BLaER1 (cell line): ENCODE results near the gene KCNK3.

ENCODE experiments used
- H3K27ac ChIP-seq: shearing (Covaris generic); formaldehyde crosslinking; 2 replicates; pipeline ENCODE4 v1.8.1; 2022
- H3K27me3 ChIP-seq: shearing (Covaris generic); formaldehyde crosslinking; 2 replicates; pipeline ENCODE4 v1.8.1; 2022
- H3K36me3 ChIP-seq: shearing (Covaris generic); formaldehyde crosslinking; 2 replicates; pipeline ENCODE4 v1.8.1; 2022
- H3K4me1 ChIP-seq: shearing (Covaris generic); formaldehyde crosslinking; 2 replicates; pipeline ENCODE4 v1.8.1; 2022
- H3K4me2 ChIP-seq: shearing (Covaris generic); formaldehyde crosslinking; 2 replicates; pipeline ENCODE4 v1.8.1; 2022
- H3K4me3 ChIP-seq: shearing (Covaris generic); formaldehyde crosslinking; 2 replicates; pipeline ENCODE4 v1.8.1; 2022
- H3K9ac ChIP-seq: shearing (Covaris generic); formaldehyde crosslinking; 2 replicates; pipeline ENCODE4 v1.8.1; 2022
- H3K9me3 ChIP-seq: shearing (Covaris generic); formaldehyde crosslinking; 2 replicates; pipeline ENCODE4 v1.8.1; 2022
- H4K20me1 ChIP-seq: shearing (Covaris generic); formaldehyde crosslinking; 2 replicates; pipeline ENCODE4 v1.8.1; 2022
- Cebpa-rat ChIP-seq: shearing (Covaris generic); IDR thresholded peaks from 2 replicates; pipeline ENCODE4 v1.8.1; 2022

KCNK3 gene

DNA sequence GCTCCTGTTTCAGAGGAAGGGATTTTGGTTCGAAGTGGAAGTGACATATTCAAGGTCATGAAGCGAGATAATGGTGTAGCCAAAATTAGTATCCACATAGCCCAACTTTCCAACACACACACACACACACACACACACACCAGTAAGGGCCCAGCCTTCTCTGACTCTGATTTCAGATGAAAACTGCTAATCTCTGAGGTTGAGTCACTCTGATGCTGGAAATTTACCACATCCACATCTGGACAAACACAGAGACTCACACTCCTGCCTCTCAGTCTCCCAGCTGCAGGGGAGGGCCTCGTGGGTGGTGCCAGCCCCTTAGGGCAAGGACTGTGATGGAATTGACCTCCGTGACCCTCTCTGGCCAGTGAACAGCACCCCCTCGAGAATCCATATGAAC, 42.6 kb downstream of the KCNK3 start:
- Histone ChIP-seq H4K20me1 (no peaks in the 10 kb centered on the region), H3K27ac (no peak overlapping the region), H3K9me3 (no peaks in the 10 kb centered on the region), H3K4me1 (peaks cover 15% of the 10 kb centered on the region), H3K4me2 (no peak overlapping the region), H3K27me3 (no peaks in the 10 kb centered on the region), H3K36me3 (no peaks in the 10 kb centered on the region), H3K4me3 (no peak overlapping the region), H3K9ac (no peak overlapping the region)
- TF ChIP-seq Cebpa-rat: no peak

DNA sequence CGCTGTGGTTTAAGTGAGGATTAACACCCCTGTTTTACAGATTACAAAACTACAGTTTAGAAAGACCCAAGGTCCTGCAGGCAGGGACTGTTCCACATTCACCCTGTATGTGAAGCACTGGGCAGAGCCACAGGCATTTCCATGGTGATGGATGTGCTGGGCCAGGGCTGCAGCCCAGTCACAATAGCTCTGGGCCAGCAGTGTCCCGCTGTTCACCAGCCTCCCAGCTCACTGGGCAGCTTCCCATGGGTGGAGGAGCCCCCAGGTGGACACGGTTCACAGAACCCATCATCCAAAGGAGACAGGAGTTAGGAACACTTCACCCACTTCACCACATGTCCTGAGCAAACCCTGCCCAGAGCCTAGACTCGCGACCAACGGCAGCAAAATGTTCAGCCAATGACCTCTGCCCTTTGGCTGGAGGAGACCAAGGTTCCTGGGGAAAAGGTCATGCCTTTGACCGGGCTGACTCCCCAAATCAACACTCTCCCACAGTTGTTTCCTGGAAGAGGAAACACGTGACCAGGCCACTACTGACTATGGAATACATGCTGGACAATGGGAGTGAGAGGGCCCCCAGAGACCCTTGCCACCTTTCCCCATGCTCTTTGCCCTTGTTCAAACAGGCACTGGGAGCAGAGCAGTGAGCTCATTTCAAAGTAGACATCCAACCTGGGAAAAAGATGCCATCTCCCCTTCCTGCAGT, 43.5 kb downstream of the KCNK3 start:
- Histone ChIP-seq H3K27me3 (no peaks in the 10 kb centered on the region), H3K36me3 (no peaks in the 10 kb centered on the region), H3K4me3 (no peak overlapping the region), H3K9ac (no peak overlapping the region), H3K9me3 (no peaks in the 10 kb centered on the region), H4K20me1 (0 out of 2 replicates have a peak, but pooled peaks cover 3% of the 10 kb centered on the region), H3K4me1 (peaks cover 25% of the 10 kb centered on the region), H3K27ac (no peak overlapping the region), H3K4me2 (no peak overlapping the region)
- TF ChIP-seq Cebpa-rat: no peak

DNA sequence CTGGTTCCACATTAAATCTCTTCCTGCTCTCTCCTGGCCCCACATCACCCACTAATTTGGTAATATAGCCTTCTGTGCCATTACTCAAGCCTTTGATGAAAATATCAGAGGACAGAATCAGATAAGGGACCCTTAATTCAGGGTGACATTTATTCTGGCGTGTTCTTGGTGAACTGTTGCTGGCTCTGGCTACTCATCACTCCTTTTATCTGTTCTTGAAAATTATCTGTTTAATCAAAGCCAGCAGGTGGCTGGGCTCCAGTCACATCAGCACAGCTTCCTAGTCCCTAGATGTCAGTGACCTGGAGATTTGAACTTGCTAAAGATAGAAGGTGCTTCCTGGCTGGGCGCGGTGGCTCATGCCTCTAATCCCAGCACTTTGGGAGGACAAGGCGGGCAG, 44.7 kb downstream of the KCNK3 start:
- Histone ChIP-seq H3K4me2 (no peak overlapping the region), H3K27ac (no peak overlapping the region), H3K9me3 (no peaks in the 10 kb centered on the region), H3K27me3 (no peaks in the 10 kb centered on the region), H4K20me1 (0 out of 2 replicates have a peak, but pooled peaks cover 8% of the 10 kb centered on the region), H3K9ac (no peak overlapping the region), H3K4me3 (no peak overlapping the region), H3K36me3 (no peaks in the 10 kb centered on the region), H3K4me1 (peaks cover 35% of the 10 kb centered on the region)
- no peak for TF ChIP-seq Cebpa-rat

DNA sequence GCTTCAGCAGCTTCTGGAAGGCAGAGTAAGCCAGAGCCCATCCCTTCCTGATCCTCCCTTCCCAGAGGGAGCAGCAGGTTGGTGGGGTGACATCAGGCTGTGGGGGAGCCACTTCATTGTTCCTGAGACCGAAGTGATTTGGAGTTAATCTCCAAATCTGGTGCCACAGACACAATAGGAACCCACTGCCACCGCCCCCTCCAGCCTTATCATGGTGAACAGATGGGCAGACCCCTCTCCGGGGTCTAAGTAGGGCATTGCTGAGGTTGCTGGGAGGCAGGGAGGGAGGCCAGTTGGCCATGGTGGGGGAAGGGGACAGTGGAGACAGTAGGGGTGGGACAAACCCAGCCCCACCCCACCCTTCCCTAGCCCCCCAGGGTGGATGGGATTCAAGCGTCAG, 46.0 kb downstream of the KCNK3 start:
- Histone ChIP-seq H3K4me1 (peaks cover 39% of the 10 kb centered on the region), H3K9ac (no peak overlapping the region), H4K20me1 (0 out of 2 replicates have a peak, but pooled peaks cover 8% of the 10 kb centered on the region), H3K36me3 (no peaks in the 10 kb centered on the region), H3K4me3 (no peak overlapping the region), H3K27ac (no peak overlapping the region), H3K27me3 (no peaks in the 10 kb centered on the region), H3K4me2 (no peak overlapping the region), H3K9me3 (no peaks in the 10 kb centered on the region)
- no peak for TF ChIP-seq Cebpa-rat

DNA sequence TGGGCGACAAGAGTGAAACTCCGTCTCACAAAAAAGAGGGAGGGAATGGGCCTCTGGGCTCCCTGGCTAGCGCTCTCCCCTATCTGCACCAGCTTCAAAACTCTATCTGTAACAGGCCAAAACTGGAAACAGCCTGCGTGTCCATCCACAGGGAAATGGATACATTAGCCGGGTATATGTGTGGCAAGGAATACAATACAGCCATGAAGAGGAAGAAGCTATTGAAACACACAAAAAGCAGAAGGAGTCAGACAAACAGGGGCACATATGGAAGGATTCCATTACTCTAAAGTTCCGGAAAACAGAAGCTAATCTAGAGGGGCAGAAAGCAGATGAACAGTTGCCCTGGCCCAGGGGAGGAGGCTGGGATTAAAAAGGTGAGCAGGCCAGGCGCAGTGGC, 47.0 kb downstream of the KCNK3 start:
- TF ChIP-seq Cebpa-rat: no peak
- Histone ChIP-seq H3K36me3 (no peaks in the 10 kb centered on the region), H3K27me3 (no peaks in the 10 kb centered on the region), H4K20me1 (0 out of 2 replicates have a peak, but pooled peaks cover 8% of the 10 kb centered on the region), H3K9me3 (no peaks in the 10 kb centered on the region), H3K4me2 (no peak overlapping the region), H3K4me1 (peaks cover 39% of the 10 kb centered on the region), H3K4me3 (no peak overlapping the region), H3K9ac (no peak overlapping the region), H3K27ac (no peak overlapping the region)

DNA sequence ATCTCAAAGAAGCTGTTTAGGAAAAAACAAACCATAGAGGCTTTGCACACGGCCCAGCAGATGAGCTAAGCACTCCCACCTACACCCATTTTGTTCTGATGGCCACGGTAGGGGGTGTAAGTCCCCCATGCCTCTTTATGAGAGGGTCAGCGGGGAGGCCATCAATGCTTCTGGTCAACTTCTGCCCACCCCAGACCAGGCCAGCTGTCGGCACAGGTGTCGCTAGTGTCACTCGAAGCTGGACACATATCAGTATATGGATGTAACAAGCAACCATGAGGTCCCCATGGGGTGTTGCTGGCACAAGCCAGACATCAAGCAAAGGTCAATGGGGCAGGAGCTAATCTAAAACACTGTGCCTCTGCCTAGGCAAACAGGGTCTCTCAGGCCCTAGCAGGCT, 47.8 kb downstream of the KCNK3 start:
- Histone ChIP-seq H3K4me1 (peaks cover 39% of the 10 kb centered on the region), H4K20me1 (0 out of 2 replicates have a peak, but pooled peaks cover 8% of the 10 kb centered on the region)

DNA sequence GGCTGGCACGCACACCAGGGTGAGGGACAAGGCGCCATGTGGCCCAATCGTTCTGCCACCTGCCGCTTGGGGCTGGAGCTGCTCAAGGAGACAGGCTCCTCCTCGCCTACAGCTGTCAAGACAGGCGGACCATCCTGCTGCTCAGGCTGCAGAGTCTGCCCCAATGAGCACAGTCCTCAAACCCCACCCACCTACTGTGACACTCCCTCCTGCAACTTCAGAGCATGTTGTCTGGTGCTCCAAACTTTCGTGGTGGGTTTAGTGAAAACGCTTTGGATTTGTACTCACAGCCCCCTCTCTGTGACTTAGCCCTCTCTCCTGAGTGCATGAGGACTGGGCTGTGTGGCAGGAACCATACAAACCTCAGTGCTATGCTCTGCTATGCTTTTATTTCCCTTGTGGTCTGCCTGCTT, 48.4 kb downstream of the KCNK3 start:
- H3K4me3 ChIP-seq: no peak overlapping the region
- peaks cover 39% of the 10 kb centered on the region for H3K4me1 ChIP-seq
- no peak overlapping the region for H3K9ac ChIP-seq
- H3K27me3 ChIP-seq: no peaks in the 10 kb centered on the region
- H3K27ac ChIP-seq: no peak overlapping the region
- peak overlapping the region; percentile 75 for H3K4me2 ChIP-seq
- no peaks in the 10 kb centered on the region for H3K9me3 ChIP-seq
- no peak for TF ChIP-seq Cebpa-rat
- no peaks in the 10 kb centered on the region for H3K36me3 ChIP-seq
- H4K20me1 ChIP-seq: 0 out of 2 replicates have a peak, but pooled peaks cover 8% of the 10 kb centered on the region

More for the DNA sequence above, 47.8 kb downstream of the KCNK3 start:
- H3K4me3 ChIP-seq: no peak overlapping the region
- no peaks in the 10 kb centered on the region for H3K9me3 ChIP-seq
- peak overlapping the region; percentile 75 for H3K4me2 ChIP-seq
- H3K9ac ChIP-seq: no peak overlapping the region
- H3K36me3 ChIP-seq: no peaks in the 10 kb centered on the region
- no peaks in the 10 kb centered on the region for H3K27me3 ChIP-seq
- no peak overlapping the region for H3K27ac ChIP-seq
- TF ChIP-seq Cebpa-rat: no peak

DNA sequence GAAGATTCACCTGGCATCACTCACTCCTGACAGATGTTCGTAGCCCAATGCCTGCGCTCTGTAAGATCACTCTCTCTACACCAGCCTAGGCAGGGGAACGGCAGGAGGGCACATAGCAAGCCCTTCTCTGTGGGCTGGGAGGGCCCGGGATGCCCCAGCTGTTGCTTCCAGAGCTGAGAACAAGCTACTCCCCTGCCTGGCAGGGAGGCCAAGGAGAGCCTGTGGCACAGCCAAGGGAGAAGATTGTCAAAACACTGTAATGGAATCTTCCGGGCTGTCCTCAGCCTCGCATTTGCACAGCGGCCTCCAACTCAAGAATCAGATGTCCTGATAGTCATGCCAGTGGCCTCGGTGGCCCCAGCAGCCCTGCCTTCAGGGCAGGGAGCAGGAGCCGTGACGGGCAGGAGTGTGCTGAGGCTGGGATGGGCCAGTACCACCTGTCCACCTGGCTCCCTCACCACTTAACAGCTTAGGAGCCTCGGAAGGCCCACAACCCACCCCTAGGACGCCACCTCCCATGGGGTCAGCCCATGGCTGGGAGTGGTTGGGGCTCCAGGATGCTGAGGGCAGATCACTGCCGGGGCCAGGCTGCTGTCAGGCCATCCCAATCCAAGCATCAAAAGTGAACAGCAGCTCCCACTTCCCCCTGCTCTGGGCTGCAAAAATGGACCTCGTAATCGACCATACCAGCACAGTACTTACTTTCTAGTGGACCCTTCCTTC, 49.7 kb downstream of the KCNK3 start:
- H3K4me3 ChIP-seq: no peak overlapping the region
- H3K27me3 ChIP-seq: no peaks in the 10 kb centered on the region
- no peaks in the 10 kb centered on the region for H3K9me3 ChIP-seq
- H3K9ac ChIP-seq: no peak overlapping the region
- 0 out of 2 replicates have a peak, but pooled peaks cover 8% of the 10 kb centered on the region for H4K20me1 ChIP-seq
- no peak for TF ChIP-seq Cebpa-rat
- H3K4me1 ChIP-seq: peaks cover 39% of the 10 kb centered on the region
- peak overlapping the region; percentile 75 for H3K4me2 ChIP-seq
- no peak overlapping the region for H3K27ac ChIP-seq
- no peaks in the 10 kb centered on the region for H3K36me3 ChIP-seq

DNA sequence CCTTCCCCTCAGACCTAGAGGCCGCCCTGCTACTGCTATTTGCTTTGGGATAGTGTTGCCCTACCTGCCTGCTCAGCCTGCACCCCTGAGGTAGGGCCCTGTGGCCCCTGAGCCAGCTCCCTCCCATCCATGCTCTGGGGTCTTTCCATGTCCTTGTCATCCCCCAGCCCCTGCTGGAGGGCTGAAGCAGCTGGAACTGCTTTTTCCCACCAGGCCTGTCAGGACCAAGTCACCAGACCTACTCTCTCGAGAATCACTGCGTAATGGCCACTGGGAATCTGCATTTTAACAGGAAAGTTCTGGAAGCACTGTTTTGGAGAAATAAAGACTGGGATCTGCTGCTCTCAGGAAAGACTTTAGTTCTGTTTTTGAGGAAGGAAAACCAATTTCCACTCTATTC, 51.3 kb downstream of the KCNK3 start:
- Histone ChIP-seq H3K9ac (no peak overlapping the region), H3K4me2 (no peak overlapping the region), H4K20me1 (0 out of 2 replicates have a peak, but pooled peaks cover 8% of the 10 kb centered on the region), H3K36me3 (no peaks in the 10 kb centered on the region), H3K4me1 (peaks cover 39% of the 10 kb centered on the region), H3K4me3 (no peak overlapping the region), H3K27me3 (no peaks in the 10 kb centered on the region), H3K27ac (no peak overlapping the region), H3K9me3 (no peaks in the 10 kb centered on the region)
- no peak for TF ChIP-seq Cebpa-rat

DNA sequence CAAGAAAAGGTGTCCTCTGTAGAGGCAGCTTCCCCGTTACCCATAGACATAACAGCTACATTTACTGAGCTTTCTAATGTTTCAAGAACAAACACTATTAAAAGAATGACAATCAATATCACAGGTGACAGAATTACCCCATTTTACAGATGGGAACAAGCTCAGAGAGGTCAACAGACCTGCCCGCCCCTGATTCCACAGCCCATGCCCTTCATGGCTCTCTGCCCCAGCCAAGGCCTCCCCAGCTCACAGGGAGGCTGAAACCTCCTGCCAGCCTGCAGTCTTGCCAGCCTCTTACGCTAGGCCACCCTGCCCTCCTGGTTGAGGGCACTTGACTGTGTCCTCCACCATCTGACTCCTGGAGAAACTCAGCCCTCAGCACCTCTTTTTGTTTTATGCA, 52.4 kb downstream of the KCNK3 start:
- Histone ChIP-seq H3K9ac (no peak overlapping the region), H3K9me3 (no peaks in the 10 kb centered on the region), H3K4me1 (peaks cover 41% of the 10 kb centered on the region), H3K36me3 (no peaks in the 10 kb centered on the region), H3K4me3 (no peak overlapping the region), H4K20me1 (0 out of 2 replicates have a peak, but pooled peaks cover 8% of the 10 kb centered on the region), H3K27ac (no peak overlapping the region), H3K4me2 (no peak overlapping the region), H3K27me3 (no peaks in the 10 kb centered on the region)
- TF ChIP-seq Cebpa-rat: no peak
